GM10266 (cell line): Measurements from ENCODE around the gene PTPRR.

Experiments used
- DNase-seq: peaks from one replicate; pipeline ENCODE4 v3.0.0; 2012; ENCODE audit errors: extremely low spot score
- TF ChIP-seq, protein P1 (sequence below): IDR thresholded peaks from 2 replicates; pipeline ENCODE4 v1.5.1; 2012; ENCODE audit warnings: mild to moderate bottlenecking, low read depth; ENCODE audit not compliant: control insufficient read depth, insufficient read depth; ENCODE audit errors: missing control alignments

Gene PTPRR

GRCh38 chr12:70842136-70842535 lies 78.4 kb downstream of the PTPRR start:
- no peak for DNase-seq
- TF ChIP-seq, protein P1, sequence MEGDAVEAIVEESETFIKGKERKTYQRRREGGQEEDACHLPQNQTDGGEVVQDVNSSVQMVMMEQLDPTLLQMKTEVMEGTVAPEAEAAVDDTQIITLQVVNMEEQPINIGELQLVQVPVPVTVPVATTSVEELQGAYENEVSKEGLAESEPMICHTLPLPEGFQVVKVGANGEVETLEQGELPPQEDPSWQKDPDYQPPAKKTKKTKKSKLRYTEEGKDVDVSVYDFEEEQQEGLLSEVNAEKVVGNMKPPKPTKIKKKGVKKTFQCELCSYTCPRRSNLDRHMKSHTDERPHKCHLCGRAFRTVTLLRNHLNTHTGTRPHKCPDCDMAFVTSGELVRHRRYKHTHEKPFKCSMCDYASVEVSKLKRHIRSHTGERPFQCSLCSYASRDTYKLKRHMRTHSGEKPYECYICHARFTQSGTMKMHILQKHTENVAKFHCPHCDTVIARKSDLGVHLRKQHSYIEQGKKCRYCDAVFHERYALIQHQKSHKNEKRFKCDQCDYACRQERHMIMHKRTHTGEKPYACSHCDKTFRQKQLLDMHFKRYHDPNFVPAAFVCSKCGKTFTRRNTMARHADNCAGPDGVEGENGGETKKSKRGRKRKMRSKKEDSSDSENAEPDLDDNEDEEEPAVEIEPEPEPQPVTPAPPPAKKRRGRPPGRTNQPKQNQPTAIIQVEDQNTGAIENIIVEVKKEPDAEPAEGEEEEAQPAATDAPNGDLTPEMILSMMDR, result no peak

DNA sequence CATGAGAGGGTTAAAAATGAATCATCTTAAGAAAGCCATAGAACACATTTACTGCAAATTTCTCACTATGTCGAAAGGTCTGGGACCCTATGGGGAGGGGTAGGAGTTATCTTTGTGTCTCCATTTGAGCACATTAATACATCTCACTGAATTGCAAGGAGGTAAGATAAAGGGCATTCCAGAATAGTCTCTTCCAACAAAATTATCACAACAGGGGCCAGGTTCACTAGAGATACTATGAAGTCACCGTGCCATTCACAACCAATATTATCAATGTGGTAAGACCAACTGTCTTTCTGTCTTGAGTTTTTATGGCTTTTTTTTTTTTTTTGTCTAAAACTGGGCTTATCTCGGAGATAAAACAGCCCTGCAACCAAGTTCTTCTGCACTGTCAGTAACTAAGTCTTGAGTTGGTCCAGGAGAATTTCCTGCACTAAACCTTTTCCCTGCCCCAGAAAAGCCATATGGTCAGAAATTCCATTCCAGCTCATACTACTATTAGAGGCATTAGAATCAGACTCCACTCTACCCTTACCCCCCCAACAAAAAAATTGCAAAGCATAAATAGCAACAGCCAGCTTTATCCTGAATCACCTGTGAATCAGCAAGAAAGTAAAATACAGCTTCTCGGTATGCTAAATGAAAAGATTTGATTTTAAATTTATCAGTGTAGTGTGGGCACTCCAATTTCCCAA lies 79.7 kb downstream of the PTPRR start:
- no peak for DNase-seq
- TF ChIP-seq, protein P1, result no peak

DNA sequence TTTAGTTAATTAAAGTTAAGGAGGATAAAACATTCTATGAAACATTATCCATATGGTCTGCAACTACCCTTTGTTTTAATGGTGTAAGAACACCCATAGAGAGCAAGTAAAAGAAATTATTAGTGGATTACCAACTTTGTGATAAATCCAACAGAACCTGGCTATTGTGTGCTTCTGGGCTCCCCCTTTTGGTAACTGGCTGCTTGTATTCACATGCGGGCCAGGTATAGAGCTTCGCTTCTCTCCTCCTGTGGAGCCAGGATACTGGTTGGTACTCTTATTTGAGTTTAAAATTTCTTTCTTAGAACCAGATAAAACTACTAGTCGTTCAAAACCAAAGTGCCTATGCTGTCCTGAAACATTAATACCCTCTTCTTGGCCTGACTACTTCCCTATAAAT lies 81.0 kb downstream of the PTPRR start:
- TF ChIP-seq, protein P1, result no peak
- no peak for DNase-seq

DNA sequence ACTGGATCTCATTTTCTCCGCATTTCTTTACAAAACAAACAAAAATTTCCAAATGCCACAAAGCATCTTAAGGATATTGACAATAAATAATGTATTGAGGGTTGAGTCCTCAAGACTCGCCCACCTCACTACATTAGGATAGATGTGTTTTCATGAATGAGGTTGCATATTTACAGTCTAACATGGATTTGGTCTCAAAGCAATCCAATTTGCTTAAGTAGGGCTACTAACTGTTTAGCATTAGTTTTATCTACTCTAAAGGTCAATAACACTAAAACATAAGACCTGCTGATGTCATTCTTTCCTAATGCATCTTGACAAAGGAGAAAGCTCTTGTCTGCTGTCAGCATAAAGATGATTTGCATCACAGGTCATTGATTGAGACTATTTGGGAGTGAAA lies 82.4 kb downstream of the PTPRR start:
- TF ChIP-seq, protein P1, result no peak
- no peak for DNase-seq

DNA sequence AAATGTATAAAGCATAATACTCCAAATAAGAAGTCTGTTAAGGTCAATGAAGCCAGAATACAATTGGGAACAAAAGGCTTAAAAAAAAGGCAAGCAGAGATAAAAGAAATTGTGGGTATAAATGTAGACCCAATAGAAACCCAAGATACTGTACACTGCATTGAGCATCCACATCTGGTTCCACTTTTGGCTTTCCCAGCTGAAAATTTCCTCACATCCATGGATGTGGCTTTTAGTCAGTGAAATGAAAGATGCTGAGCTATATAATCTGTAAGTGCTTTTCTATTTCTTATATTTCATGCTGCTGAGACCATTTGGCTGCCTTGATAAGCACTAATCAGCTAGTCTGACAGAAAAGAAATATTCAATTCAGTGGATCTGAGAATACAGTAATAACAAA lies 83.5 kb downstream of the PTPRR start:
- TF ChIP-seq, protein P1, result no peak
- DNase-seq, result no peak

GRCh38 chr12:70835948-70836347 lies 84.6 kb downstream of the PTPRR start:
- TF ChIP-seq, protein P1, result no peak
- DNase-seq, result no peak

- TF ChIP-seq, protein P1, result no peak
- DNase-seq, result no peak
These were observed 89.0 kb downstream of the PTPRR start for GRCh38 chr12:70831543-70831942.
